GM19193 (cell line): Measurements from ENCODE around the gene DCN.

ENCODE experiments used
- POLR2A ChIP-seq: IDR thresholded peaks from 4 replicates; pipeline ENCODE4 v1.6.1; 2011; ENCODE audit not compliant: insufficient read depth, insufficient read length; ENCODE audit errors: extremely low read depth

DCN gene

GRCh38 chr12:91176358-91176757 is 6.3 kb downstream of the DCN start:
- TF ChIP-seq POLR2A = no peak

DNA sequence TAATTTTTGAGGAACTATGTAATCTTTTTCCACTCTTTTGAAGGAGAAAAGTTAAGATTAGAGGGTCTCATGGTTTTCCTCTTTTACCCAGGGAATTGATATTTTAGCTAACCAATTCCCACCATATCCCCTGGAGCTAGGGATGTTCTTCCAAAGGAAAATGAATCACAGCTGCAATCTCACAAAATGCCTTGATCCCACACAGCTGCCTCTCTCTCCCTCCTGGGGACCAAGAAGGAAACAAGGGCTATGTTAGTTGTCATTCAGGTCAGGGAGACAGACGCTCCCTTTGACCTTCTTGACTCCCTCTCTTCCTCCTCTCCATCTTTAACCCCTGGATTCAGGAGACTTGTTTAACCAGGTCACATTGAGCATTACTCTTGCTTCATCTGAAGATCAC is 9.5 kb downstream of the DCN start:
- TF ChIP-seq POLR2A = no peak

- TF ChIP-seq POLR2A = no peak
Measured at GRCh38 chr12:91172096-91172495, 10.5 kb downstream of the DCN start.

DNA sequence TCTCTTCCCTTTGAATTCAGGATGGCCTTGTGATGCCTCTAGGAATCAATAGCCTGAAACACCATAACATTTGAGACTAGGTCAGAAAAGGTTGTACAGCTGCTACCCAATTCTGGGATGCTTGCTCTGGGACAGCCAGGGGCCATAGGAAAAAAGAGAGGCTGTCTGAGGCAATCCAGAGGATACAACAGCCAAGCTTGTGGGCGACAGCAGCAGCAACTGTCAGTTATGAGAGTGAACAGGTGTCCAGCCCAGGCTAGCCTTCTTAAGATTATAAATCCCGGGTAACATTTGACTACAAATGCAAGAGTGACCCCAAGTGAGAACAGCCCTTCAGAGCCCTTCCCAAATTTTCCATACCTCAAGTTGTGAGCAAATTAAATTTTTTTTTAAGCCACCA is 11.1 kb downstream of the DCN start:
- TF ChIP-seq POLR2A = no peak

DNA sequence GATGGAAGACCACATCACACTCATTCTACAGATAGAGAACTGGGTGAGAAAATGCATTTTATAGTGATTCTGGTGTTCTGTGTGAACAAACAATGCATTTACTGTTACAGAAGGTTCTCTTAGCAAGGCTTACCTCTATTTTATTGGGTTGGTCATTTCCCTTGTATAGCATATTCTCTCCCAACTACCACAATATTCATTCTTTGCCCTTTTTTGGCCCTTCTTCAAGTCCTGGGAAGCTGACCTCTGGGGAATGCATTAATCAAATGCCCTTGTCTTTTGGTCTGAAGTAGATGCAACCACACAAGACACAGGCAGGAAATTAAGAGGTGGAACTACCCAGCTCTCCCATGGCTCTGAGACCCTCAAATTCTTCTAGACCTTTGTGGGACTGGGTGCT is 19.5 kb downstream of the DCN start:
- no peak for TF ChIP-seq POLR2A

GRCh38 chr12:91161009-91161408 is 21.6 kb downstream of the DCN start:
- no peak for TF ChIP-seq POLR2A

GRCh38 chr12:91155990-91156389 is 26.6 kb downstream of the DCN start:
- no peak for TF ChIP-seq POLR2A

- no peak for TF ChIP-seq POLR2A
Measured at GRCh38 chr12:91154131-91154530, 28.5 kb downstream of the DCN start.

GRCh38 chr12:91144053-91144452 is 38.6 kb downstream of the DCN start:
- no peak for TF ChIP-seq POLR2A

- no peak for TF ChIP-seq POLR2A
Measured at GRCh38 chr12:91143206-91143605, 39.4 kb downstream of the DCN start.

- no peak for TF ChIP-seq POLR2A
Measured at GRCh38 chr12:91142221-91142631, 40.4 kb downstream of the DCN start.

DNA sequence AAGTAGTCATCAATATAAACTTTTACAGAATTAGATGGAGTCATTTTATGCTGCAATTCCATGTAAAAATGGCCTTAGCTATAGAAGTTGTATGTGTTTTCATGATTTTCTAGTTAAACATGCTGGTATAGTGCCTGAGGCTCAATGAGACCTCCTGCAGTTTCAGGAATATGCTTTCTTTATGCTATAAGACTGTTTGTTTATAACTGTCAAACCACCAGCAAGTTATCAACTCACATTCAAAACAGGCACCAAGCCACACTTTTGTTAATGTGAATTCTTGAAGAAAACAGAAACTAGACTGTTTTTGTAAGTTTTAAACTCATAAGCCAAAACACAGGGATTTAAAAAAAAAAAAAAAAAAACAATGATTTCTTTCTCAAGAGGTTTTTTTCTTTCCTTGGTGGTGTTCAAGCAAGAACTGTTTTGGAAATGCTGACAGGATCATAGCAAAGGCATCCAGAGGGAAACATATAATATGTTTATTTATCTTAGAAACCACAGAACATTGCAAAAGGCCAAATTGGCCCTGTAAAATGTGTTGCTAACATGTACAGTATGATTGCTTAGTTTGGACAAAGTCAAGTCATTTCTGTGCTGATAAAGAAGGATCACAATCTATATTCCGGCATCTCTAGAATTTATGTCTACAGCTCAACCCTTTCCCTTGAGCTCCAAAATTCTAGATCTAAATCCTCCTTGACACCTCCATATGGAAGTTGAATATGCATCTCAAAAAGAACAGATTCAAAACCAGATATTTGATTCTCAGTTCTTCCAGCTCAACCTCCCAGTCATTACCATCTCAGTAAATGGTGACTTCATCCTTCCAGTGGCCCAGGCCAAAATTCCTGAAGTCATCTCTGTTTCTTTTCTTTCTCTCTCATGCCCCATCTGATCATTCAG is 42.3 kb downstream of the DCN start:
- TF ChIP-seq POLR2A = no peak

DNA sequence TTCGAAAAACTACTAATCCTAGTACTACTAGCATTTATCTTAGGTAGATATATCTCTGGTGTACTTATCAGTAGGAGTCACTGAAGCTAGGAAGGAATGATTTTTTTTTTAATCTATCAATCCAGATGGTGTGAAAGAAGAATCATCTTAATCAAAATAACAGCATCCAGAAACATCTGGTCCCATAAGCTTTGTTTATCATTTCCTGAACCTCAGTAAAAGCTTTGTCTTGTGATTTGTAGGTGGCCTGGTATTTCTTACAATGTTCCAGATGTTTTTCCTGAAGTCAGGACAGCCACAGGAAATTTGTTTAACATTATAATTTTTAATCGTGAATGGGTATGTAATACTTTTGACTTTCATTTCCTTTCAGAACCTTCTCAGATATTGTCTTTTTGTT is 43.3 kb downstream of the DCN start:
- no peak for TF ChIP-seq POLR2A

DNA sequence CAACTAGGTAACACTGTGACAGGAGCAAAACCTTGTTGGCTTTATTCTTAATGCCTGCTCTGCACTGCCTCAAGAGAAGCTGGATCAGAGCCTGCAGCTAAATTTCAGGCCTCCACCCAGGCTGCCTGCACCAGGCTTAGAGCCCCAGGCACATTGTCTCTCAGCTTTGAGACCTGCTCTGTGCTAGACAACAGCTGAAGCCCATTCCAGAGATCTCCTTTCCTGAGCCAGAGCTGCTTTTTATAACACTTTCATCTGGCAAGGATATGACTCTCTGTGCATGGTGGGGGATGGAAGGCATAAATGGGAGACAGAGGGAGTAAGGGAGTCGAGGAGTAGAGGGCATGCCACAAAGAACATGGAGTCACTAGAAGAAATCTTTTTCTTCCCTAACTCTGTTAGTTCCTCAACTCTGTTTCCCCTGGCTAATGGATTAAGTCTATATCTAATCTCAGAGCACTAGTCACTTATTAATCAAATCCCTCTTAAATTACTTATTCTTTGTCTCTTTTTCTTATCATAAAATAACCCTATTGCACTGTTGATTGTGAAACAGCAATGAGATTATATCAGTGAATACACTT is 44.2 kb downstream of the DCN start:
- no peak for TF ChIP-seq POLR2A

DNA sequence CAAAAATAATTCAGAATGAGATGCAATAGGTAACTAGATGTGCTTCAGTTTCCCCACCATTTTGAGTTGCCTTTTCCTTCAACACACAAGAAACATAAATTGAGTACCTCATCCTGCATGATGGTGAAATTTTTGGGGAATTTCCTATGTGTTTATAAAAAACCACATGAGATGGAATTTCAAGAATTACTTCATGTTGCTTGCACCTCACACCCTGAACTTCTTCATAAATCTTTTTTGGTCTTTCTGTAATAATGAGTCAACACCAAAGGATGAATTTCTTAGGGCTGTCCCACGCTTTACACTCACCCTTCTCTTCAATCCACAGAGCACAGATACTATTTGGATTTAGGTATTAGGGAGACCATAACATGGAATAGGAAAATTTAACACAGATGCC is 48.7 kb downstream of the DCN start:
- no peak for TF ChIP-seq POLR2A

DNA sequence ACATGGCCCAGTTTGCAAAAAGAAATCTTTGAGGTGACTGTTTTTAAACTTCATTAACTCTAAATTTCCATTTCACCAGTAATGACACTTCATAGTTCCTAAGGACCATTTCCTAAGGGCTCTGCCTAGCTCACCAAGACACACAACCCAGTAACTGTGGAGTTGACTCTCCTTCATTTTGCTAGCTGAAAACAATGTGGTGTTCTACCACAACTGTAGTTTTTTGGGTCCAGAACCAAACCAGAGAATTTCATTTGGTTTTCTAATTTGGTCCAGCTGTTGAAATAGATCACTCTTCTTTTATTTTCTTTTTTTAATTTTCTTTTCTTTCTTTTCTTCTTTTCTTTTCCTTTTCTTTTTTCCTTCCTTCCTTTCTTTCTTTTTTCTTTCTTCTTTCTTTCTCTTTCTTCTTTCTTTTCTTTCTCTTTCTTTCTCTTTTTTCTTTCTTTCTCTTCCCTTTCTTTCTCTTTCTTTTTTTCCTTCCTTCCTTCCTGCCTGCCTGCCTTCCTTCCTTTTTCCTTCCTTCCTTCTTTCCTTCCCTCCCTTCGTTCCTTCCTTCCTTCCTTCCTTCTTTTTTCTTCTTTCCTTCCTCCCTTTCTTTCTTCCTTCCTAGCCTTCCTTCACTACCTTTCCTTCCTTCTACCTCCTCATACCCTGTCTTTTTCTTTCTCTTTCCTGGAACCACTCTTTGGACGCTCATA is 52.8 kb downstream of the DCN start:
- no peak for TF ChIP-seq POLR2A
